GM10847 (cell line): ENCODE data around the gene DCAF4L1.
A peak's percentile ranks its signal among the peaks of the same experiment; 100 is the strongest.

ENCODE experiments used
- POLR2A ChIP-seq: IDR thresholded peaks from 2 replicates; pipeline ENCODE4 v1.6.1; 2011; ENCODE audit not compliant: insufficient read length; ENCODE audit errors: extremely low read depth

Gene DCAF4L1

DNA sequence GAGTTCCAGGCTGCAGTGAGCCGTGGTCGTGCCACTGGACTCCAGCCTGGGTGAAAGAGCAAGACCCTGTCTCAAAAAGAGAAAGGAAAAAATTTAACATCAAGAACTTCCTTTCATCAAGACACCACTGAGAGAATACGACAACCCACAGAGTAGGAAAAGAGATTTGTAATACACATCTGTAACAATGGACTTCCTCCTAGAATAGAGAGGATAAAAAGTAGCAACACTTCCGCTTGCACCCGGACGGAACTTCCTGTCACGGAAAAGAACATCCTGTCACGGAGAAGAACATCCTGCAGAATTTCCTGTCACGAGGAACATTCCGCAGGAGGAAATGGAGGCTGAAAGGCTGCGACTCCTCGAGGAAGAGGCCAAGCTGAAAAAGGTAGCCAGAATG, at the start of gene DCAF4L1:
Gene DCAF4L1 (plus strand): TSS at position 301 of the 400 bp plus-strand sequence. CDS start 37 bp downstream, at position 338.
- no peak for TF ChIP-seq POLR2A

- TF ChIP-seq POLR2A, result no peak
Measured at GRCh38 chr4:41932988-41933387, 48.6 kb upstream of the DCAF4L1 start.

DNA sequence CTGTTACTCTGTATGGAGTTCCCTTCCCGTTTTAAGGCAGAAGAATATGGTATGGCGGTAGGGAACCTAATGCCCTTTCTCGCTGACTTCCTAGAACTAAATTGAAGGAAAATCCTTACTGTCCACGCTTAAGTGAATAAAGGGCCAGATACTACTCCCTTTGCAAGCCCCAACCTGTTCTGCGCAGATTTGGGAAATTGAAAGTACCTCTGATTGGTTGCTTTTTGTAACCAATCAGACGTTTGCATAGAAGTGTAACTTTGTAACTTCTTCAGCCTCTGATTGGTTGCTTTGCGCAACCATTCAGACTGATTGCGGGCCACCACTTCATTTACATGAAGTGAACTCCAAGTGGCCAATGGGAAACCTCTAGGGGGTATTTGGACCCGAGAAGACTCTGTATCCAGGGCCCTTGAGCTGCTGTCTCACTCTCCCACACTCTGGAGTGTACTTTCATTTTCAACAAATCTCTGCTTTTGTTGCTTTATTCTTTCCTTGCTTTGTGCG, 47.5 kb upstream of the DCAF4L1 start:
- no peak for TF ChIP-seq POLR2A

GRCh38 chr4:41934514-41934900, 47.0 kb upstream of the DCAF4L1 start:
- no peak for TF ChIP-seq POLR2A

- TF ChIP-seq POLR2A, result peak; percentile 64
Measured at GRCh38 chr4:41934901-41935651, 46.5 kb upstream of the DCAF4L1 start, which contains the start of gene TMEM33. TMEM33 (plus strand) TSS chr4:41935429; CDS start chr4:41935485, 56 bp downstream.

DNA sequence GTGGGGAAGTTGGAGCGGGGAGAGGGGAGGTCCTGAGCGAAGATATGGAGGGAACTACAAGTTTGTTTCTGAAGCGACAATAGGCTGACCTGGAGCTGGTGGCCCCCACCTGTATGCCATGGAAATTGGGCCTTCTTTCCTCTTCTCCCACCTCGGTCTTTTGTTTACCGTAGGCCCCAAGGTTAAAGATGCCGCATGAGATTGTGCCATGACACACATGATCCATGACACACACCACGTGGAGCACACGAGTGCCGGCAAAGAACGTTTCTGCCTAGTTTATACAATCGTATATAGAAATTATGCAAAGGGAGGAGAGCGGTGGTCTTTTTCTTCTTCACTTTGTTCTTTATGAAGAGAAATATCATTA, 45.9 kb upstream of the DCAF4L1 start:
- TF ChIP-seq POLR2A, result no peak

GRCh38 chr4:41939016-41939626, 42.4 kb upstream of the DCAF4L1 start:
- TF ChIP-seq POLR2A, result no peak

- no peak for TF ChIP-seq POLR2A
Measured at GRCh38 chr4:41940834-41941233, 40.7 kb upstream of the DCAF4L1 start.

DNA sequence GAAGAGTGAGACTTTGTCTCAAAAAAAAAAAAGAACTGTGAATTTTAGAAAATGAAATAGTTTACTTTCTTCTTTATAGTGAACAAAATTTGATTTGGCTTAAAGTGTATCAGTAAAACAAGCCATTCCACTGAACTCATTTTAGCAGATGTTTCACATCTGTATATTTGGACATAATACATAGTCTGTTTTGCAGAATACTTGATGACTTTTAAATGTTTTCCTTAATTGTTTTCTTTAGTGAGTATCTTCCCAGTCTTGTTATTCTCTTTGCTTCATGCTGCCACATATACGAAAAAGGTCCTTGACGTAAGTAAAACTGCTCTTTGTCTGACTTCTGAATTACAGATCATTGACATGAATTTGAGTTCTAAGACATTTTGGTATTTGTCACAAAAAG, 38.0 kb upstream of the DCAF4L1 start:
- TF ChIP-seq POLR2A, result no peak

- TF ChIP-seq POLR2A, result no peak
Measured at GRCh38 chr4:41944089-41944488, 37.5 kb upstream of the DCAF4L1 start.

GRCh38 chr4:41949531-41949930, 32.0 kb upstream of the DCAF4L1 start:
- TF ChIP-seq POLR2A, result no peak

GRCh38 chr4:41957634-41958033, 23.9 kb upstream of the DCAF4L1 start:
- no peak for TF ChIP-seq POLR2A

DNA sequence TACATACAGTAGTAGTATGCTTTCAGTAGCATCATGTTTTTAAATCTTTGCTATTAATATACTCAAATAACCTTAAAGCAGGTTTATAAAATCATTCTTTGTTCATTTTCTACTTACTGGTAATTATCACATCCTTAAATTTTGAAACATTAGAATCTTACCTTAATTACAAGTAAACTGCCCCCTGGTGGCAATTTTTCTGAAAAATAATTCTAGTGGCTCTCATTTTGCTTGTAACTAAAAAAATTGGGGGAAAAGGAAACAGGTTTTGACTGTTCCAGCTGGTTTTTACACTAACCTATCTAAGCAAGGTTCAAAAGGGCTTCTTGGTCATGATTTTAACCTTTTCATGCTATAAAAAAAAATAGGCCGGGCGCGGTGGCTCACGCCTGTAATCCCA, 18.5 kb upstream of the DCAF4L1 start:
- TF ChIP-seq POLR2A, result no peak

DNA sequence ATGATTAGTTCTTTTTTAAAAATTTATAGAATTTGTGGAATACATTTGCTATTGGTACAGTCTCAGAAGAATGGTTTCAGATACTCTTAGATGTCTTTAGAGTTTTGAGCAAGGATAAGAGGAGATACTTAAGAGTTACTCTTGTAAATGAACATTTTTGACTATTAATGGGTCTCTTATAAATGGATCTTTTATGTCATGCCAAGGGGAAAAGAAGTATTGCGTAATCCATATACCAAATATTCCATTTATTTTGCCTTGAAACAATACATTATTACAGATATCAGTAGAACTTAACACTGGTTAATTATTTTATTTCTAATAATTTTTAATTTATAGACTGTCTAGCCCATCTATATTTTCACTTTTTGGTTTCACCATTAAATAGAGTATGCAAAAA, 17.2 kb upstream of the DCAF4L1 start:
- no peak for TF ChIP-seq POLR2A

- no peak for TF ChIP-seq POLR2A
Measured at GRCh38 chr4:41967392-41967791, 14.2 kb upstream of the DCAF4L1 start.

- no peak for TF ChIP-seq POLR2A
Measured at GRCh38 chr4:41969671-41970070, 11.9 kb upstream of the DCAF4L1 start.
